ENCODE results near the gene EGR2.

GRCh38 chr10:62769574-62770242 lies 46.5 kb downstream of the EGR2 start:
- TF ChIP-seq EGR1 (IDR thresholded peaks at IDR 0.05; ENCODE audit: low read depth) = no peak
- TF ChIP-seq ZFX (IDR thresholded peaks at IDR 0.05) = no peak
- no peak for TF ChIP-seq EZH2 (IDR thresholded peaks at IDR 0.05)
- no peak for TF ChIP-seq CTCF (IDR thresholded peaks at IDR 0.05 in 2 of 3, conservative IDR thresholded peaks at IDR 0.05 in 1 of 3; ENCODE audit: borderline replicate concordance in 1 of 3, insufficient read depth in 1 of 3, low read depth in 2 of 3, low read length in 2 of 3)
- TF ChIP-seq RAD21 (IDR thresholded peaks at IDR 0.05; ENCODE audit: low read depth) = no peak
- TF ChIP-seq POLR2AphosphoS5 (IDR thresholded peaks at IDR 0.05; ENCODE audit: low read depth, low read length) = no peak
- no peak for TF ChIP-seq POLR2A (IDR thresholded peaks at IDR 0.05; ENCODE audit: borderline replicate concordance, extremely low read depth, insufficient read depth, insufficient read length)
- TF ChIP-seq, protein P1, sequence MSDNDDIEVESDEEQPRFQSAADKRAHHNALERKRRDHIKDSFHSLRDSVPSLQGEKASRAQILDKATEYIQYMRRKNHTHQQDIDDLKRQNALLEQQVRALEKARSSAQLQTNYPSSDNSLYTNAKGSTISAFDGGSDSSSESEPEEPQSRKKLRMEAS (IDR thresholded peaks at IDR 0.05) = no peak
- no peak for TF ChIP-seq YY1 (IDR thresholded peaks at IDR 0.05; ENCODE audit: extremely low read depth, insufficient replicate concordance, low read depth, low read length)
- TF ChIP-seq ZBTB33 (IDR thresholded peaks at IDR 0.05; ENCODE audit: extremely low read depth, insufficient replicate concordance, low read length) = no peak
- TF ChIP-seq SRF (IDR thresholded peaks at IDR 0.05; ENCODE audit: low read depth) = no peak
- no peak for TF ChIP-seq SP1 (IDR thresholded peaks at IDR 0.05; ENCODE audit: low read depth)
- TF ChIP-seq SIN3A (IDR thresholded peaks at IDR 0.05; ENCODE audit: low read depth) = no peak
- TF ChIP-seq, protein P2, sequence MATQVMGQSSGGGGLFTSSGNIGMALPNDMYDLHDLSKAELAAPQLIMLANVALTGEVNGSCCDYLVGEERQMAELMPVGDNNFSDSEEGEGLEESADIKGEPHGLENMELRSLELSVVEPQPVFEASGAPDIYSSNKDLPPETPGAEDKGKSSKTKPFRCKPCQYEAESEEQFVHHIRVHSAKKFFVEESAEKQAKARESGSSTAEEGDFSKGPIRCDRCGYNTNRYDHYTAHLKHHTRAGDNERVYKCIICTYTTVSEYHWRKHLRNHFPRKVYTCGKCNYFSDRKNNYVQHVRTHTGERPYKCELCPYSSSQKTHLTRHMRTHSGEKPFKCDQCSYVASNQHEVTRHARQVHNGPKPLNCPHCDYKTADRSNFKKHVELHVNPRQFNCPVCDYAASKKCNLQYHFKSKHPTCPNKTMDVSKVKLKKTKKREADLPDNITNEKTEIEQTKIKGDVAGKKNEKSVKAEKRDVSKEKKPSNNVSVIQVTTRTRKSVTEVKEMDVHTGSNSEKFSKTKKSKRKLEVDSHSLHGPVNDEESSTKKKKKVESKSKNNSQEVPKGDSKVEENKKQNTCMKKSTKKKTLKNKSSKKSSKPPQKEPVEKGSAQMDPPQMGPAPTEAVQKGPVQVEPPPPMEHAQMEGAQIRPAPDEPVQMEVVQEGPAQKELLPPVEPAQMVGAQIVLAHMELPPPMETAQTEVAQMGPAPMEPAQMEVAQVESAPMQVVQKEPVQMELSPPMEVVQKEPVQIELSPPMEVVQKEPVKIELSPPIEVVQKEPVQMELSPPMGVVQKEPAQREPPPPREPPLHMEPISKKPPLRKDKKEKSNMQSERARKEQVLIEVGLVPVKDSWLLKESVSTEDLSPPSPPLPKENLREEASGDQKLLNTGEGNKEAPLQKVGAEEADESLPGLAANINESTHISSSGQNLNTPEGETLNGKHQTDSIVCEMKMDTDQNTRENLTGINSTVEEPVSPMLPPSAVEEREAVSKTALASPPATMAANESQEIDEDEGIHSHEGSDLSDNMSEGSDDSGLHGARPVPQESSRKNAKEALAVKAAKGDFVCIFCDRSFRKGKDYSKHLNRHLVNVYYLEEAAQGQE (IDR thresholded peaks at IDR 0.05; ENCODE audit: low read depth) = no peak

Measured in HCT116 (cell line).